ENCODE results near the gene CADM2. TPM values are rescaled to one million over a fixed set of nuclear protein-coding genes. Genes with fewer than 3 reads are reported as not detected.

The CADM2 gene
- total and polyA plus RNA-seq, 2 donors from 2014 or later = 0.06 to 0.25 TPM

- intact Hi-C loops (cut with DNase I) = no loop called here
- no peaks in the 10 kb centered on the region for H3K4me1 ChIP-seq (ENCODE audit: control insufficient read depth in 2 of 3, insufficient read depth in 2 of 3, low read depth in 1 of 3, low read length in 3 of 3)
- H3K9ac ChIP-seq (ENCODE audit: low read length in 3 of 3) = no peak overlapping the region
- H3K36me3 ChIP-seq (ENCODE audit: control insufficient read depth in 2 of 3, insufficient read depth in 3 of 3, low read length in 3 of 3) = no peaks in the 10 kb centered on the region
- H3K27me3 ChIP-seq (ENCODE audit: control insufficient read depth, insufficient read depth, low read length) = no peaks in the 10 kb centered on the region
- no peak overlapping the region for H3K27ac ChIP-seq (ENCODE audit: low read depth in 2 of 2, low read length in 2 of 2)
- DNase-seq (no peak), FAIRE-seq (no peak)
- H3K9me3 ChIP-seq (ENCODE audit: control insufficient read depth in 2 of 3, insufficient read depth in 1 of 3, low read length in 3 of 3) = no peaks in the 10 kb centered on the region
- TF ChIP-seq CTCF (IDR thresholded peaks at IDR 0.05; ENCODE audit: borderline replicate concordance, extremely low read depth, insufficient read depth) = no peak
- no peak overlapping the region for H3K4me3 ChIP-seq (ENCODE audit: low read length in 3 of 3)
Measured at GRCh38 chr3:85005946-85006345, 47.2 kb downstream of the CADM2 start.

DNA sequence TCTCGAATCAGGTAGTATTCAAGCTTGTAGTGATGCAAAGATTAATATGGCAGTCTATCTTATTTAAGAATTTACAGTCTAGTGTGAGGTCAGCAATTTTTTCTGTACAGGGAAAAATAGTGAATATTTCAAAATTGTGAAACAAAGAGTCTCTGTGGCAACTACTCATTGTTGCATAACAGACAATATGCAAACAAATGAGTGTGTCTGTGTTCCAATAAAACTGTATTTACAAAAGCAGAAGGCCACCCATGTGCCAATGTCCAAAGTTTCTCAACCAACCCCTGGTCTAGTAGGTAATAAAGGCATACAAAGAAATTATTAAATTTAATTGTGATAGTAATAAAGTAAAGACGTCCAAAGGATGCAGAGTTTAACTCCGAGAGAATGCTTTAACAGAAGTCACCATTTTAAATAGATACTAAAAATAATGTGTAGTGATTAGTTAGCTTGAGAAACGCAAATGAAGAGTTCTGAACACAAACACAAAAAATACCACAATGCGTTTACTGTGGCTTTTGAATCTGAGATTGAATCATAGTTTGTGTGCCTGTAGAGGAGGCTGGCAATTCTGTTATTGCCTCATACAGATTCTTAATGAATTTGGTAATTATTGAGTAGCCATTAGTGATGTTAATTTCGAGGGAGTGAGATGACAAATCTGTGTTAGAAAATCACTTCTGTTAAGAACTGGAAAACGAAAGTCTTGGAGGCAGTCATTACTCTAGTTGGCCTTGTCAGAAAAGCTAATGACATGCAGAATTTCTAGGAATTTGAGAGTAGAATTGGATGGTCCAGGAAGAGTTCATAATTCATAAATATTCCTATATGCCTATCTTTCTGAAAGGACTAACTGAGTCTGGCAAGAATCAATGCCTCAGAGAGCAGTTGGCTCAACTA is 48.7 kb downstream of the CADM2 start:
- DNase-seq (no peak), FAIRE-seq (no peak)
- no peaks in the 10 kb centered on the region for H3K36me3 ChIP-seq (ENCODE audit: control insufficient read depth in 2 of 3, insufficient read depth in 3 of 3, low read length in 3 of 3)
- no peak overlapping the region for H3K27ac ChIP-seq (ENCODE audit: low read depth in 2 of 2, low read length in 2 of 2)
- TF ChIP-seq CTCF (IDR thresholded peaks at IDR 0.05; ENCODE audit: borderline replicate concordance, extremely low read depth, insufficient read depth) = no peak
- H3K4me1 ChIP-seq (ENCODE audit: control insufficient read depth in 2 of 3, insufficient read depth in 2 of 3, low read depth in 1 of 3, low read length in 3 of 3) = no peaks in the 10 kb centered on the region
- H3K4me3 ChIP-seq (ENCODE audit: low read length in 3 of 3) = no peak overlapping the region
- no peaks in the 10 kb centered on the region for H3K9me3 ChIP-seq (ENCODE audit: control insufficient read depth in 2 of 3, insufficient read depth in 1 of 3, low read length in 3 of 3)
- no peak overlapping the region for H3K9ac ChIP-seq (ENCODE audit: low read length in 3 of 3)
- intact Hi-C loops (cut with DNase I) = no loop called here
- H3K27me3 ChIP-seq (ENCODE audit: control insufficient read depth, insufficient read depth, low read length) = no peaks in the 10 kb centered on the region

GRCh38 chr3:85020828-85021227 is 62.0 kb downstream of the CADM2 start:
- H3K9me3 ChIP-seq (ENCODE audit: control insufficient read depth in 2 of 3, insufficient read depth in 1 of 3, low read length in 3 of 3) = no peaks in the 10 kb centered on the region
- H3K27ac ChIP-seq (ENCODE audit: low read depth in 2 of 2, low read length in 2 of 2) = no peak overlapping the region
- H3K36me3 ChIP-seq (ENCODE audit: control insufficient read depth in 2 of 3, insufficient read depth in 3 of 3, low read length in 3 of 3) = no peaks in the 10 kb centered on the region
- H3K9ac ChIP-seq (ENCODE audit: low read length in 3 of 3) = no peak overlapping the region
- H3K4me3 ChIP-seq (ENCODE audit: low read length in 3 of 3) = no peak overlapping the region
- no peak for DNase-seq
- H3K4me1 ChIP-seq (ENCODE audit: control insufficient read depth in 2 of 3, insufficient read depth in 2 of 3, low read depth in 1 of 3, low read length in 3 of 3) = no peaks in the 10 kb centered on the region
- TF ChIP-seq CTCF (IDR thresholded peaks at IDR 0.05; ENCODE audit: borderline replicate concordance, extremely low read depth, insufficient read depth) = no peak
- no peaks in the 10 kb centered on the region for H3K27me3 ChIP-seq (ENCODE audit: control insufficient read depth, insufficient read depth, low read length)
- intact Hi-C loops (cut with DNase I) = no loop called here
- FAIRE-seq = no peak

All from kidney (tissue), 14 donors.